Neutrophil (primary cell): ENCODE results near the gene FGF8.

ENCODE experiments used
- H3K27ac ChIP-seq: fragments of 200-600 bp; sonication (generic); 2 replicates; pipeline ENCODE4 v1.5.1; 2016; ENCODE audit warnings: mild to moderate bottlenecking, moderate library complexity
- H3K27me3 ChIP-seq: fragments of 200-600 bp; sonication (generic); 2 replicates; pipeline ENCODE4 v1.6.0; 2016; ENCODE audit warnings: mild to moderate bottlenecking
- H3K36me3 ChIP-seq: fragments of 200-600 bp; sonication (generic); 2 replicates; pipeline ENCODE4 v1.5.1; 2017
- H3K4me1 ChIP-seq, 2 experiments: fragments of 200-600 bp in 1 of 2; sonication (generic) in 1 of 2; 1 replicate in 1 of 2; 2 replicates in 1 of 2; pipeline versions ENCODE4 v1.5.1 to v1.6.1; 2013 to 2016; ENCODE audit warnings: low read depth in 1 of 2, low read length in 1 of 2, mild to moderate bottlenecking in 1 of 2, moderate library complexity in 1 of 2; ENCODE audit not compliant: control insufficient read depth in 1 of 2, insufficient read depth in 1 of 2
- H3K4me3 ChIP-seq, 2 experiments: fragments of 200-600 bp in 1 of 2; sonication (generic) in 1 of 2; 1 replicate in 1 of 2; 2 replicates in 1 of 2; pipeline ENCODE4 v1.5.1; 2013 to 2016; ENCODE audit warnings: low read depth in 1 of 2, low read length in 1 of 2, mild to moderate bottlenecking in 1 of 2, moderate library complexity in 1 of 2
- H3K9me3 ChIP-seq: fragments of 200-600 bp; sonication (generic); 2 replicates; pipeline ENCODE4 v1.5.1; 2016
- CTCF ChIP-seq: fragments of 200-600 bp; sonication (generic); IDR thresholded peaks from 2 replicates; pipeline ENCODE4 v1.5.1; 2016; ENCODE audit warnings: antibody characterized with exemption

FGF8 gene

GRCh38 chr10:101817337-101818118, 41.6 kb upstream of the FGF8 start:
- Histone ChIP-seq H3K27ac (peak overlapping the region; percentile 96), H3K4me3 (peak overlapping the region; percentile 76 to 98), H3K27me3 (no peaks in the 10 kb centered on the region), H3K36me3 (peaks cover 6% of the 10 kb centered on the region), H3K4me1 (peaks cover 31 to 50% of the 10 kb centered on the region in 2 experiments), H3K9me3 (no peaks in the 10 kb centered on the region)
- no peak for TF ChIP-seq CTCF

GRCh38 chr10:101816913-101817336, 41.0 kb upstream of the FGF8 start:
- H3K4me3 ChIP-seq = peak overlapping the region; percentile 76 to 98
- H3K4me1 ChIP-seq = peaks cover 31 to 50% of the 10 kb centered on the region in 2 experiments

GRCh38 chr10:101816376-101816775, 40.5 kb upstream of the FGF8 start:
- Histone ChIP-seq H3K9me3 (no peaks in the 10 kb centered on the region), H3K27ac (peak overlapping the region; percentile 96), H3K27me3 (no peaks in the 10 kb centered on the region), H3K4me3 (peak overlapping the region; percentile 76 to 98), H3K36me3 (peaks cover 18% of the 10 kb centered on the region), H3K4me1 (peaks cover 31 to 50% of the 10 kb centered on the region in 2 experiments)
- no peak for TF ChIP-seq CTCF

More at GRCh38 chr10:101816913-101817336, 41.0 kb upstream of the FGF8 start:
- Histone ChIP-seq H3K27me3 (no peaks in the 10 kb centered on the region), H3K36me3 (peaks cover 12% of the 10 kb centered on the region), H3K9me3 (no peaks in the 10 kb centered on the region), H3K27ac (peak overlapping the region; percentile 96)
- TF ChIP-seq CTCF = no peak

- H3K4me1 ChIP-seq = peaks cover 28 to 48% of the 10 kb centered on the region in 2 experiments
- no peaks in the 10 kb centered on the region for H3K27me3 ChIP-seq
- H3K4me3 ChIP-seq = peak overlapping the region; percentile 76 to 98
- H3K36me3 ChIP-seq = peaks cover 36% of the 10 kb centered on the region
- H3K9me3 ChIP-seq = no peaks in the 10 kb centered on the region
- H3K27ac ChIP-seq = peak overlapping the region; percentile 3
- no peak for TF ChIP-seq CTCF
These were observed 38.7 kb upstream of the FGF8 start for GRCh38 chr10:101814466-101815071.

GRCh38 chr10:101812606-101813005, 36.7 kb upstream of the FGF8 start:
- Histone ChIP-seq H3K27ac (no peak overlapping the region), H3K4me3 (no peak overlapping the region), H3K9me3 (no peaks in the 10 kb centered on the region), H3K27me3 (no peaks in the 10 kb centered on the region), H3K36me3 (peaks cover 55% of the 10 kb centered on the region), H3K4me1 (peaks cover 20 to 37% of the 10 kb centered on the region in 2 experiments)
- TF ChIP-seq CTCF = no peak
